PC-3 (cell line): Measurements from ENCODE around the gene CLSTN1. TPM values are rescaled to one million over a fixed set of nuclear protein-coding genes. Genes with fewer than 3 reads are reported as not detected.
A peak's percentile ranks its signal among the peaks of the same experiment; 100 is the strongest.

Experiments
- ATAC-seq: fragments of 200-7000 bp; cut with Tn5 transposase; 2 replicates; pipeline ENCODE4 v1.9.1; 2020; ENCODE audit warnings: mild to moderate bottlenecking, moderate library complexity
- BruUV-seq: library from RNA; stranded (reverse); fragments of 400-500 nt; replicated peaks from 2 replicates; lab custom pipeline; 2021; lab: Mats Ljungman, UMichigan
- CTCF ChIA-PET: fragments of 300-600 bp; sonication (Branson Sonifier 250); formaldehyde crosslinking; loops from one replicate; lab custom pipeline; 2022; ENCODE audit warnings: antibody characterized with exemption; lab: Charles Lee
- POLR2A ChIA-PET: fragments of 300-600 bp; sonication (Branson Sonifier 250); formaldehyde crosslinking; loops from one replicate; lab custom pipeline; 2022; ENCODE audit warnings: antibody characterized with exemption; ENCODE audit not compliant: unreplicated experiment; lab: Charles Lee
- DNase-seq: peaks from one replicate; pipeline ENCODE4 v3.0.0-alpha.2; 2015
- H2AFZ ChIP-seq: fragments of 300-600 bp; sonication (generic); 2 replicates; pipeline ENCODE4 v1.6.0; 2016; ENCODE audit warnings: antibody characterized with exemption, low read length
- H3F3A ChIP-seq: fragments of 300-600 bp; sonication (generic); one replicate; pipeline ENCODE4 v1.6.0; 2017; ENCODE audit warnings: antibody characterized with exemption, low read length, control low read depth, mild to moderate bottlenecking; ENCODE audit not compliant: unreplicated experiment
- H3K27ac ChIP-seq: fragments of 300-600 bp; sonication (generic); 2 replicates; pipeline ENCODE4 v1.5.1; 2016; ENCODE audit warnings: mild to moderate bottlenecking, low read length
- H3K27me3 ChIP-seq: fragments of 300-600 bp; sonication (generic); 2 replicates; pipeline ENCODE4 v1.6.1; 2016; ENCODE audit warnings: low read length, mixed read lengths
- H3K36me3 ChIP-seq: fragments of 300-600 bp; sonication (generic); 2 replicates; pipeline ENCODE4 v1.6.1; 2016; ENCODE audit warnings: low read depth, mixed run types, low read length, mixed read lengths
- H3K4me1 ChIP-seq: fragments of 300-600 bp; sonication (generic); 2 replicates; pipeline ENCODE4 v1.5.1; 2016; ENCODE audit warnings: low read length; ENCODE audit not compliant: insufficient read depth
- H3K4me2 ChIP-seq: fragments of 300-600 bp; sonication (generic); 2 replicates; pipeline ENCODE4 v1.6.0; 2016; ENCODE audit warnings: low read length
- H3K4me3 ChIP-seq: fragments of 300-600 bp; sonication (generic); 2 replicates; pipeline ENCODE4 v1.5.1; 2016; ENCODE audit warnings: mild to moderate bottlenecking, low read length, mixed read lengths
- H3K79me2 ChIP-seq: fragments of 300-600 bp; sonication (generic); 2 replicates; pipeline ENCODE4 v1.6.1; 2017; ENCODE audit warnings: low read length, mixed read lengths
- H3K9ac ChIP-seq: fragments of 300-600 bp; sonication (generic); 2 replicates; pipeline ENCODE4 v1.6.0; 2016; ENCODE audit warnings: mild to moderate bottlenecking, low read length
- H3K9me2 ChIP-seq: fragments of 300-600 bp; sonication (generic); replicated peaks from 2 replicates; pipeline ENCODE4 v1.6.1; 2016; ENCODE audit warnings: mixed run types, low read length, mixed read lengths
- H3K9me3 ChIP-seq: fragments of 300-600 bp; sonication (generic); 2 replicates; pipeline ENCODE4 v1.6.1; 2016; ENCODE audit warnings: low read length, mixed read lengths
- H4K20me1 ChIP-seq: fragments of 300-600 bp; sonication (generic); 2 replicates; pipeline ENCODE4 v1.6.1; 2016; ENCODE audit warnings: low read length, mixed read lengths
- CTCF ChIP-seq: fragments of 300-600 bp; sonication (generic); conservative IDR thresholded peaks from 2 replicates; pipeline ENCODE4 v1.5.1; 2017; ENCODE audit warnings: antibody characterized with exemption, low read depth, mild to moderate bottlenecking, low read length
- EZH2 ChIP-seq: fragments of 300-600 bp; sonication (generic); IDR thresholded peaks from one replicate; pipeline ENCODE4 v1.6.1; 2017; ENCODE audit warnings: antibody characterized with exemption, mild to moderate bottlenecking, low read length; ENCODE audit not compliant: unreplicated experiment
- EZH2phosphoT487 ChIP-seq: fragments of 300-600 bp; sonication (generic); IDR thresholded peaks from 2 replicates; pipeline ENCODE4 v1.6.1; 2018; ENCODE audit warnings: mild to moderate bottlenecking, antibody characterized with exemption, low read length, borderline replicate concordance
- intact Hi-C: fragments of 100-400 bp; cut with micrococcal nuclease; formaldehyde crosslinking; loops from 2 replicates; pipeline ENCODE4 v1.9.0; 2023
- total RNA-seq: library from RNA; depleted of rRNA; stranded (reverse); fragments of >200 nt; gene quantifications from 2 replicates; pipeline ENCODE4 v1.2.3, GENCODE V29; 2014

CLSTN1 gene
- total RNA-seq, 1 experiment from 2014 or later = 98.3 TPM

- intact Hi-C loops = loop anchor here (10.0 kb wide), 1 partner anchor 882 kb away; no protein-coding TSS in a partner anchor
- CTCF ChIA-PET = no interaction called here
- H2AFZ ChIP-seq = peak overlapping the region; percentile 30
- ATAC-seq = peak; percentile 3
- H3K79me2 ChIP-seq = peaks cover 54% of the 10 kb centered on the region
- H3K4me2 ChIP-seq = peak overlapping the region; percentile 88
- peaks cover 22% of the 10 kb centered on the region for H4K20me1 ChIP-seq
- no peaks in the 10 kb centered on the region for H3K36me3 ChIP-seq
- peaks cover 4% of the 10 kb centered on the region for H3F3A ChIP-seq
- no peaks in the 10 kb centered on the region for H3K27me3 ChIP-seq
- POLR2A ChIA-PET = interaction anchor here (0.7 kb wide), 1 partner anchor 46 kb away, joined by 39 read pairs; no protein-coding TSS in a partner anchor
- BruUV-seq = no TSS peak
- H3K4me3 ChIP-seq = peak overlapping the region; percentile 83
- DNase-seq = peak; percentile 31
- no peaks in the 10 kb centered on the region for H3K9me3 ChIP-seq
- no peaks in the 10 kb centered on the region for H3K9me2 ChIP-seq
- peak overlapping the region; percentile 44 for H3K9ac ChIP-seq
- TF ChIP-seq CTCF (no peak), EZH2phosphoT487 (no peak)
- peaks cover 38% of the 10 kb centered on the region for H3K4me1 ChIP-seq
- H3K27ac ChIP-seq = no peak overlapping the region
Measured at GRCh38 chr1:9822897-9823692, 670 bp downstream of the CLSTN1 start.

- no peaks in the 10 kb centered on the region for H3K9me3 ChIP-seq
- ATAC-seq = no peak
- no peaks in the 10 kb centered on the region for H3K36me3 ChIP-seq
- peak overlapping the region; percentile 44 for H3K9ac ChIP-seq
- peaks cover 60% of the 10 kb centered on the region for H3K79me2 ChIP-seq
- H4K20me1 ChIP-seq = peaks cover 22% of the 10 kb centered on the region
- peaks cover 4% of the 10 kb centered on the region for H3F3A ChIP-seq
- ChIA-PET POLR2A (no interaction called here), CTCF (no interaction called here)
- DNase-seq = no peak
- intact Hi-C loops = loop anchor here (10.0 kb wide), 1 partner anchor 882 kb away; no protein-coding TSS in a partner anchor
- no peak for TF ChIP-seq EZH2
- TF ChIP-seq EZH2phosphoT487 = no peak
- TF ChIP-seq CTCF = no peak
- H3K9me2 ChIP-seq = no peaks in the 10 kb centered on the region
- peaks cover 38% of the 10 kb centered on the region for H3K4me1 ChIP-seq
- no TSS peak for BruUV-seq
- H3K27ac ChIP-seq = no peak overlapping the region
- peak overlapping the region; percentile 30 for H2AFZ ChIP-seq
- peak overlapping the region; percentile 83 for H3K4me3 ChIP-seq
- H3K27me3 ChIP-seq = no peaks in the 10 kb centered on the region
- peak overlapping the region; percentile 88 for H3K4me2 ChIP-seq
Measured at GRCh38 chr1:9822490-9822889, 1.3 kb downstream of the CLSTN1 start.

- DNase-seq (no peak), ATAC-seq (no peak)
- TF ChIP-seq CTCF (no peak), EZH2 (no peak), EZH2phosphoT487 (no peak)
- 0 out of 2 replicates have a peak, but pooled peaks cover 3% of the 10 kb centered on the region for H3K36me3 ChIP-seq
- H3K4me1 ChIP-seq = peaks cover 37% of the 10 kb centered on the region
- H3F3A ChIP-seq = peaks cover 4% of the 10 kb centered on the region
- no peak overlapping the region for H2AFZ ChIP-seq
- H3K9me2 ChIP-seq = no peaks in the 10 kb centered on the region
- TSS peak; percentile 36 for BruUV-seq
- no peak overlapping the region for H3K27ac ChIP-seq
- CTCF ChIA-PET = no interaction called here
- peak overlapping the region; percentile 44 for H3K9ac ChIP-seq
- peak overlapping the region; percentile 88 for H3K4me2 ChIP-seq
- peak overlapping the region; percentile 83 for H3K4me3 ChIP-seq
- H4K20me1 ChIP-seq = peaks cover 22% of the 10 kb centered on the region
- intact Hi-C loops = loop anchor here (10.0 kb wide), 1 partner anchor 883 kb away; no protein-coding TSS in a partner anchor
- H3K27me3 ChIP-seq = no peaks in the 10 kb centered on the region
- peaks cover 68% of the 10 kb centered on the region for H3K79me2 ChIP-seq
- POLR2A ChIA-PET = interaction anchor here (0.6 kb wide), 1 partner anchor 176 kb away, joined by 6 read pairs; no protein-coding TSS in a partner anchor
- H3K9me3 ChIP-seq = no peaks in the 10 kb centered on the region
Measured at GRCh38 chr1:9821710-9822109, 2.1 kb downstream of the CLSTN1 start.
